ENCODE results near the gene ZNF536.

The ZNF536 gene

GRCh38 chr19:30547246-30547645 lies 175.1 kb downstream of the ZNF536 start:
- H3K27me3 ChIP-seq (ENCODE audit: control insufficient read depth, insufficient read depth, low read length): no peaks in the 10 kb centered on the region

GRCh38 chr19:30549151-30549550 lies 177.0 kb downstream of the ZNF536 start:
- H3K36me3 ChIP-seq (ENCODE audit: control insufficient read depth, insufficient read depth, low read length): no peaks in the 10 kb centered on the region
- H3K4me1 ChIP-seq (ENCODE audit: control insufficient read depth, insufficient read depth, low read length): no peaks in the 10 kb centered on the region
- H3K27me3 ChIP-seq (ENCODE audit: control insufficient read depth, insufficient read depth, low read length): no peaks in the 10 kb centered on the region
- H3K9me3 ChIP-seq (ENCODE audit: control insufficient read depth, low read length): no peaks in the 10 kb centered on the region
- H3K9ac ChIP-seq (ENCODE audit: low read length): no peak overlapping the region
- H3K4me3 ChIP-seq (ENCODE audit: low read length): no peak overlapping the region

More at GRCh38 chr19:30547246-30547645, 175.1 kb downstream of the ZNF536 start:
- Histone ChIP-seq H3K4me1 (ENCODE audit: control insufficient read depth, insufficient read depth, low read length) (no peaks in the 10 kb centered on the region), H3K9ac (ENCODE audit: low read length) (no peak overlapping the region), H3K36me3 (ENCODE audit: control insufficient read depth, insufficient read depth, low read length) (no peaks in the 10 kb centered on the region), H3K4me3 (ENCODE audit: low read length) (no peak overlapping the region), H3K9me3 (ENCODE audit: control insufficient read depth, low read length) (no peaks in the 10 kb centered on the region)

- Histone ChIP-seq H3K9ac (ENCODE audit: low read length) (no peak overlapping the region), H3K9me3 (ENCODE audit: control insufficient read depth, low read length) (no peaks in the 10 kb centered on the region), H3K36me3 (ENCODE audit: control insufficient read depth, insufficient read depth, low read length) (no peaks in the 10 kb centered on the region), H3K4me1 (ENCODE audit: control insufficient read depth, insufficient read depth, low read length) (no peaks in the 10 kb centered on the region), H3K4me3 (ENCODE audit: low read length) (no peak overlapping the region), H3K27me3 (ENCODE audit: control insufficient read depth, insufficient read depth, low read length) (no peaks in the 10 kb centered on the region)
Measured at GRCh38 chr19:30551271-30551670, 179.1 kb downstream of the ZNF536 start.

- no peaks in the 10 kb centered on the region for H3K9me3 ChIP-seq (ENCODE audit: control insufficient read depth, low read length)
- no peaks in the 10 kb centered on the region for H3K4me1 ChIP-seq (ENCODE audit: control insufficient read depth, insufficient read depth, low read length)
- no peak overlapping the region for H3K9ac ChIP-seq (ENCODE audit: low read length)
- H3K4me3 ChIP-seq (ENCODE audit: low read length): no peak overlapping the region
- no peaks in the 10 kb centered on the region for H3K36me3 ChIP-seq (ENCODE audit: control insufficient read depth, insufficient read depth, low read length)
- H3K27me3 ChIP-seq (ENCODE audit: control insufficient read depth, insufficient read depth, low read length): no peaks in the 10 kb centered on the region
Measured at GRCh38 chr19:30552593-30552992, 180.4 kb downstream of the ZNF536 start.

GRCh38 chr19:30555075-30555790 lies 183.0 kb downstream of the ZNF536 start:
- Histone ChIP-seq H3K9ac (ENCODE audit: low read length) (no peak overlapping the region), H3K4me3 (ENCODE audit: low read length) (no peak overlapping the region), H3K4me1 (ENCODE audit: control insufficient read depth, insufficient read depth, low read length) (no peaks in the 10 kb centered on the region), H3K27me3 (ENCODE audit: control insufficient read depth, insufficient read depth, low read length) (no peaks in the 10 kb centered on the region), H3K9me3 (ENCODE audit: control insufficient read depth, low read length) (no peaks in the 10 kb centered on the region), H3K36me3 (ENCODE audit: control insufficient read depth, insufficient read depth, low read length) (no peaks in the 10 kb centered on the region)

GRCh38 chr19:30555791-30556110 lies 183.6 kb downstream of the ZNF536 start:
- Histone ChIP-seq H3K9ac (ENCODE audit: low read length) (no peak overlapping the region), H3K4me1 (ENCODE audit: control insufficient read depth, insufficient read depth, low read length) (no peaks in the 10 kb centered on the region), H3K4me3 (ENCODE audit: low read length) (no peak overlapping the region), H3K27me3 (ENCODE audit: control insufficient read depth, insufficient read depth, low read length) (no peaks in the 10 kb centered on the region), H3K36me3 (ENCODE audit: control insufficient read depth, insufficient read depth, low read length) (no peaks in the 10 kb centered on the region), H3K9me3 (ENCODE audit: control insufficient read depth, low read length) (no peaks in the 10 kb centered on the region)

GRCh38 chr19:30556230-30556711 lies 184.1 kb downstream of the ZNF536 start:
- H3K4me1 ChIP-seq (ENCODE audit: control insufficient read depth, insufficient read depth, low read length): no peaks in the 10 kb centered on the region
- no peaks in the 10 kb centered on the region for H3K27me3 ChIP-seq (ENCODE audit: control insufficient read depth, insufficient read depth, low read length)
- no peak overlapping the region for H3K4me3 ChIP-seq (ENCODE audit: low read length)
- H3K9me3 ChIP-seq (ENCODE audit: control insufficient read depth, low read length): no peaks in the 10 kb centered on the region
- no peak overlapping the region for H3K9ac ChIP-seq (ENCODE audit: low read length)
- no peaks in the 10 kb centered on the region for H3K36me3 ChIP-seq (ENCODE audit: control insufficient read depth, insufficient read depth, low read length)

- Histone ChIP-seq H3K9me3 (ENCODE audit: control insufficient read depth, low read length) (no peaks in the 10 kb centered on the region), H3K4me1 (ENCODE audit: control insufficient read depth, insufficient read depth, low read length) (no peaks in the 10 kb centered on the region), H3K27me3 (ENCODE audit: control insufficient read depth, insufficient read depth, low read length) (no peaks in the 10 kb centered on the region), H3K4me3 (ENCODE audit: low read length) (no peak overlapping the region), H3K36me3 (ENCODE audit: control insufficient read depth, insufficient read depth, low read length) (no peaks in the 10 kb centered on the region), H3K9ac (ENCODE audit: low read length) (no peak overlapping the region)
Measured at GRCh38 chr19:30557212-30557611, 185.0 kb downstream of the ZNF536 start.

GRCh38 chr19:30557927-30558557 lies 185.9 kb downstream of the ZNF536 start:
- H3K4me1 ChIP-seq (ENCODE audit: control insufficient read depth, insufficient read depth, low read length): no peaks in the 10 kb centered on the region
- no peaks in the 10 kb centered on the region for H3K9me3 ChIP-seq (ENCODE audit: control insufficient read depth, low read length)
- no peaks in the 10 kb centered on the region for H3K36me3 ChIP-seq (ENCODE audit: control insufficient read depth, insufficient read depth, low read length)
- H3K27me3 ChIP-seq (ENCODE audit: control insufficient read depth, insufficient read depth, low read length): no peaks in the 10 kb centered on the region
- no peak overlapping the region for H3K9ac ChIP-seq (ENCODE audit: low read length)
- no peak overlapping the region for H3K4me3 ChIP-seq (ENCODE audit: low read length)

- Histone ChIP-seq H3K4me3 (ENCODE audit: low read length) (no peak overlapping the region), H3K4me1 (ENCODE audit: control insufficient read depth, insufficient read depth, low read length) (no peaks in the 10 kb centered on the region), H3K9ac (ENCODE audit: low read length) (no peak overlapping the region), H3K27me3 (ENCODE audit: control insufficient read depth, insufficient read depth, low read length) (no peaks in the 10 kb centered on the region), H3K36me3 (ENCODE audit: control insufficient read depth, insufficient read depth, low read length) (no peaks in the 10 kb centered on the region), H3K9me3 (ENCODE audit: control insufficient read depth, low read length) (no peaks in the 10 kb centered on the region)
Measured at GRCh38 chr19:30558793-30559192, 186.6 kb downstream of the ZNF536 start.

GRCh38 chr19:30559446-30559845 lies 187.3 kb downstream of the ZNF536 start:
- no peak overlapping the region for H3K4me3 ChIP-seq (ENCODE audit: low read length)
- no peak overlapping the region for H3K9ac ChIP-seq (ENCODE audit: low read length)
- H3K9me3 ChIP-seq (ENCODE audit: control insufficient read depth, low read length): no peaks in the 10 kb centered on the region
- H3K27me3 ChIP-seq (ENCODE audit: control insufficient read depth, insufficient read depth, low read length): no peaks in the 10 kb centered on the region
- no peaks in the 10 kb centered on the region for H3K36me3 ChIP-seq (ENCODE audit: control insufficient read depth, insufficient read depth, low read length)
- no peaks in the 10 kb centered on the region for H3K4me1 ChIP-seq (ENCODE audit: control insufficient read depth, insufficient read depth, low read length)

- Histone ChIP-seq H3K9me3 (ENCODE audit: control insufficient read depth, low read length) (no peaks in the 10 kb centered on the region), H3K4me1 (ENCODE audit: control insufficient read depth, insufficient read depth, low read length) (no peaks in the 10 kb centered on the region), H3K9ac (ENCODE audit: low read length) (no peak overlapping the region), H3K4me3 (ENCODE audit: low read length) (no peak overlapping the region), H3K36me3 (ENCODE audit: control insufficient read depth, insufficient read depth, low read length) (no peaks in the 10 kb centered on the region), H3K27me3 (ENCODE audit: control insufficient read depth, insufficient read depth, low read length) (no peaks in the 10 kb centered on the region)
Measured at GRCh38 chr19:30562981-30563380, 190.8 kb downstream of the ZNF536 start.
